ENCODE results near the gene APBA1.

The APBA1 gene

GRCh38 chr9:69527454-69527853 is 144.7 kb downstream of the APBA1 start:
- DNase-seq (ENCODE audit: low read depth, low spot score): no peak

DNA sequence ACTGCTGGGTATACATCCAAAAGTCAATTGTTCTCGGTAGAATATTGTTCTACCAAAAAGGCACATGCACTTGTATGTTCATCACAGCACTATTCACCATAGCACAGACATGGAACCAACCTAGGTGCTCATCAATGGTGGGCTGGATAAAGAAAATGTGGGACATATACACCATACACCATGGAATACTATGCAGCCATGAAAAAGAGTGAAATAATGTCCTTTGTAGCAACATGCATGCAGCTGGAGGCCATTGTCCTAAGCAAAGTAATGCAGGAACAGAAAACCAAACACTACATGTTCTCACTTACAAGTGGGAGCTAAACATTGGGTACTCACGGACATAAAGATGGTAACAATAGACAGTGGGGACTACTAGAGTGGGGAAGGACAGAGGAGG is 145.5 kb downstream of the APBA1 start:
- no peak for DNase-seq (ENCODE audit: low read depth, low spot score)

GRCh38 chr9:69519470-69520240 is 152.5 kb downstream of the APBA1 start:
- DNase-seq (ENCODE audit: low read depth, low spot score): no peak

DNA sequence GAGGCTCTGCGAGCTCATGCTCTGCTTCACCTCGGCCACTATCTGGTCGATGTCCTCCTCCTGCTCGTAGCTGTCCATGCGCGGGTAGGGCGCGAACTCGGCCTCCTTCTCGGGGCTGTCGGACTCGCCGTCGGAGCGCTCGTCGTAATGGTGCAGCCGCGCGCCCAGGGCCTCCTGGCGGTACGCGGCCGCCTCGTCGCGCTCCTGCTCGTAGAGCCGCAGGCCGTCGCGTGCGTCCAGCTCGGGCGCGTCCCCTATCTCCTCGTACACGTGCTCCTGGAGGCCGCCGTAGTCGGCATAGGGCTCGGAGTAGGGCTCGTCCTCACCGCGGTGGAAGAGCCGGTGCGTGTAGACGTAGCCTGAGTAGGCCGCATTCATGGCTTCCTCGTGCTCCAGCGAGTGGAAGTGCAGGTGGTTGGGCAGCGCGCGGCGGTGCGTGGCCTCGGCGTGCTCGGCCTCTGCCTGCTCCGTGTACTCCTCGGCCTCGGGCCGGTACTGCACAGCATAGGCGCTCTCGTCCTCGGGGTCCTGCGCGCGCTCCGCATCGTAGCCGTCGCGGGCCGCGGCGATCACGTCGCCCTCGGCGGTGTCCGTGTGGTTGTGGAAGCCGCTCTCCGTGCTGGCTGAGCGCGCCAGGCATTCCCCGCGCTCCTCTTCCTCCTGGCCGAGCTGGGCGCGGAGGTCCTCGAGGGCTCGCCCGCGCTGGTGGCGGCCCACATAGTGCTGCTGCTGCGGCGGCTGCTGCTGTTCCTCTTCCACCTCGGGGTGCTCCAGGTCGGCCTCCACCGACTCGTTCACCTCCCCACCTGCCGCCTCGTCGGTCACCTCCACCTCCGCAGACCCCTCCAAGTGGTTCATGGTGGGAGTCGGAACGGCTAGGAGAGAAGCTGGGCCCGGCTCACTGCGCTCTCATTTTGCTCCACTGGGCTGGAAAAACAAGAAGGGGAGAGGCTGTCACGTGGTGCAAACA is 155.5 kb downstream of the APBA1 start:
- DNase-seq (ENCODE audit: low read depth, low spot score): no peak

- no peak for DNase-seq (ENCODE audit: low read depth, low spot score)
These were observed 156.4 kb downstream of the APBA1 start for GRCh38 chr9:69515810-69516209.

GRCh38 chr9:69513141-69513820 is 158.9 kb downstream of the APBA1 start:
- DNase-seq (ENCODE audit: low read depth, low spot score): no peak

DNA sequence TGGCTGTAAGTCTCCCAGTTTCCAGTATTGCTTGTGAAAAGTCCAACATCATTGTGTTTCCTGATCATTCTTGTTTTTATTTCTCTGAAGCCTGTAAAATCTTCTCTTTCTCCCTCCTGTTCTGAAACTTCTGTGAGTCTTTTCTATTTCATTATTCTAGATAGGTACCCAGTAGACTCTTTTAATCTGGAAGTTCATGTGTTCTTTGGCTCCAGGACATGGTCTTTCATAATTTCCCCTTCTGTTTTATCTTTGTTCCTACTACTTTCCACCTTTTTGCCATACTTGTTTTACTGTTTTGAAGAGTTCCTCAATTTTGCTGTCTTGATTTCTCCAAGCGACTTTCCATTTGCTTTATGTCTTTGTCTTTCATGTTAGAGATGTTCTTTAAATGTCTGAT is 168.1 kb downstream of the APBA1 start:
- DNase-seq (ENCODE audit: low read depth, low spot score): no peak

DNA sequence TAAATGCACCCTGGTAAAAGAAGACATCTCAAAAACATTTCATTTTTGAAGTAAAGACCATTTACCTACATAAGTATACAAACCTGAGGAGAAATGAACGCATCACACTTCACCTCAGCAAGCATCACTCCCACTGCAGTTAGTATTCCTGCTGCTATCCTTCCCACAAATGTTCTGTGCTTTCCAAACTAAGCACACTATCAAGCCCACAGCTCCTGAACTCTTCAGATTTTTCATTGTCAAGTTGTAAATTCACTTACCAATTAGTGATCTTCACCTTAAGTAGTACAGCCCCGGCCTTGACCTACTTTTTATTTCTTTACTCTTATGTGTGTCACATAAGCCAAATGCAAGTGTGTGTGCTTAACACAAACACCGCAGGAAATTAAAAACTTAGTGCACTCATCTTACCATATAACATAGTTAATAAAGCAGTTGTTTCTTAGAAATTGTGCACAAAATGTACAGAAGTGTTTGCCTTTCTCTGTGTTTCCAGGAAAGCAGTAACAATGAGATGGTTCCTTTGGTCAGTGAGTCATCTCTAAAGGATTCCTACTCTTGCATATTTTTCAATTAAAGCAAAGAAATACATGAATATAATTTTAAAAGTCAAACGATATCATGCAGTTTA is 169.4 kb downstream of the APBA1 start:
- no peak for DNase-seq (ENCODE audit: low read depth, low spot score)

DNA sequence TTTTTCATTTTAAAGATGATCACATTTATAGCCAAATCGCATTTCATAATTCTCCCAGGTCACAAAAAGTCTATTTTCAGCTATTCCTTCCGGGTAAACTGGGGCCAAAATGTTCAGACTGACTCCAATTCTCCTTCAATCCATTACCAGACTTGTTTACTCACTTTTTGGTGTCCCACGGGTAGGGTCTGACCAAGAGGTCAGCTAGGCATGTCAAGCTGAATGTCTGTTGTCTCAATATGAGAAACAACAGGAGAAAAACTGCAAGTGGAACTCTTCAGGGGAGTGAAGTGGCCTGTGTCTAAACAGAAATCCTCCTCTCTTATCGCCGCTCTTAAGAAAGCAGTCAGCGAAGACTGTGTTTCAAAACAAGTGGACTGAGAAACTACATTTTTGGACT is 171.3 kb downstream of the APBA1 start:
- DNase-seq (ENCODE audit: low read depth, low spot score): no peak

DNA sequence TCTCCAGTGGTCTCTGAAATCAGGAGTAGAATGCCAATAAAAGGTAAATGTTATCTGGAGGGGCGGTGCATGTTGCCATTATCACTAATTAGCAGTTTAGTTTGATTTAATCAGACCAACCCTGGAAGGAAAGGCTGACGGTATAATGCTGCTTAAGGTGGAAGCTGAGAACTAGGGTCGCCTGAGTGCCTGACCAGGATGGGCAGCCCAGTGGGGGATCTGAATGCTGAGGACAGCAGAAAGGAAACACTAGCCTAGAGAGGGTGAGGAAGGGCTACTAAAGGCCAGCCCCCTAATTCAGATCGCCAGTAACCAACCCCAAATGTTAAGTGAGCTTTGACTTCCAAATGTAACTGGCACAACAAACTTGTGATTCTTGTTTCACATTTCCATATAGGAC is 172.2 kb downstream of the APBA1 start:
- DNase-seq (ENCODE audit: low read depth, low spot score): no peak

- no peak for DNase-seq (ENCODE audit: low read depth, low spot score)
These were observed 172.8 kb downstream of the APBA1 start for GRCh38 chr9:69499407-69499806.

- no peak for DNase-seq (ENCODE audit: low read depth, low spot score)
These were observed 173.7 kb downstream of the APBA1 start for GRCh38 chr9:69498470-69498869.

DNA sequence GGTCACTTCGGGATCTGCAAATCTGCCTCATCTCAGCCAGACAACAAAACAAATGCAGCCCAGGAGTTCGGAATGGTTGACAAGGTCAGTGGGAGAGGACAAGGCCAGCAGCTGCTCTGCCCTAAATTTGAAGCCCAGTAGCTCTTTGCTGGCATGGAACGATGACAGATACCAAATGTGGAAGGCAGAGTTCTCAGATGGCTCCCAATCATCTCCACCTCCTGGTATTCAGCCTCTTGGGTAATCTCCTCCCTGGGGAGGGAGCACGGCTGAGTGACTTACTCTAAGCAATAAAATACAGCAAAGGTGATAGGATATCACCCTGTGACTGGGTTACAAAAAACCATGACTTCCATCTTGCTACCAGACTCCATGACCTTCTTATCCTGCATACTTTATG is 174.4 kb downstream of the APBA1 start:
- DNase-seq (ENCODE audit: low read depth, low spot score): no peak

DNA sequence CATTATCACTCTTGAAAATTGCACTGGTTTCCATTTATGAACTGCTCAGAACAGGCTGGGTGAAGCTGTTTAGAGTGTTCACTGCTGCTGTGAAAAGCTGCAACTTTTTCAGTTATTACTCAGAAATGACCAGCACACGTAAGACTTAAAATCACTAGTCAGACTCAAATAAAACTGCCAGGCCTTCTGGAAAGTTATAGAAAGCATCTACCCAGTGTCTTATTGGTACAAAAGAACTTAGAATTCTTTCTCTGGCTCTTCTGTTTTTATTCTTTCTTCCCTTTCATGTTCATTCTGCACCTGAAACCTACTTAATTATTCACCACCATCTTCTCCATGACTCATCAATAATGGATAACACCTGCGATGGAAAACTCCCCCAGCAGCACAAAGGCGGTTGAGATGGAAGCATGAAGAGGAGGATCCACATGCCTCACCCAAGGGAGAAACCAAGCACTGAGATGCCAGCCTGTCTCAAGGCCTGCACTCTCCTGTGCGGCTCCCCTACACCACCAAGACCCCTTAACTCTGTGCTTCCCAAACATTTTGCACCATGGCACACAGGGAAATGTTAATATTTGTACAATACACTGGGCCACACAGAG is 175.2 kb downstream of the APBA1 start:
- no peak for DNase-seq (ENCODE audit: low read depth, low spot score)

GRCh38 chr9:69495296-69495695 is 176.9 kb downstream of the APBA1 start:
- DNase-seq (ENCODE audit: low read depth, low spot score): no peak

GRCh38 chr9:69494763-69495162 is 177.4 kb downstream of the APBA1 start:
- DNase-seq (ENCODE audit: low read depth, low spot score): no peak

DNA sequence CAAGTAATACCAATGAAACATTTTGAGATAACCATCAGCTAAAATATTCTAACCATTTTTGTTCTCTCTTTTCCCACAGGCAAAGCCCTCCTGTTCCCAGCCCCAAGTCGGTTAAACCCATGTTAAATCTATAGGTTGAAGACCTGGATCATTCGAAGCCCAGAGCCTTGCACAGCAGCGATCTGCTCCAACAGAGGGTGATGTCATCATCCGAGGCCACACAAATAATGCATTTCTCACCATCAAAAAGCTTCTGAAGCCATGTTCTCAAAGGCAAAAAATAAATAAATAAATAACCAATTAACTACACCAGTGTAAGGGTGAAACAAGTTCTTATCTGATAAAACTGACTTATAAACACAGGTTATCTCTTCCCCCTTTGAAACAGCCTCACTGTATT is 178.0 kb downstream of the APBA1 start:
- no peak for DNase-seq (ENCODE audit: low read depth, low spot score)

- DNase-seq (ENCODE audit: low read depth, low spot score): no peak
These were observed 185.7 kb downstream of the APBA1 start for GRCh38 chr9:69486498-69486897.

DNA sequence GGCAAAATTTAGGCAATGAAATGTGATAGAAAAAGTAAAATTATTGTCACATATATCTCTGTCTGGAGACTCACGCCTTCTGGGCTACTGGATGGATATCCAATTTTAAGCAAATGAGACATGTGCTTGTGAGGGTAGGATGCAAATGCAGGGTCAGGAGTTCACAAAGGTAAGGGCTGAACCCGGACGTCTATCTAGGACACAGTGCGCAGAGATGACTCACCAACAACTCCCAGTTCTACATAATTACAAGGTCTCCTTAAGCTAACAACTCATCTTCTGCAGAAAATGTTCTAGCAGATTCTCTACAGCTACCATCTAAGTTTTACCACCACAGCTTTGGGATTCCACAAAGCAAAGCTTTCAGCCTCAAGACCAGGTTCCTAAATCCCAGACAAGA is 186.7 kb downstream of the APBA1 start:
- DNase-seq (ENCODE audit: low read depth, low spot score): no peak

DNA sequence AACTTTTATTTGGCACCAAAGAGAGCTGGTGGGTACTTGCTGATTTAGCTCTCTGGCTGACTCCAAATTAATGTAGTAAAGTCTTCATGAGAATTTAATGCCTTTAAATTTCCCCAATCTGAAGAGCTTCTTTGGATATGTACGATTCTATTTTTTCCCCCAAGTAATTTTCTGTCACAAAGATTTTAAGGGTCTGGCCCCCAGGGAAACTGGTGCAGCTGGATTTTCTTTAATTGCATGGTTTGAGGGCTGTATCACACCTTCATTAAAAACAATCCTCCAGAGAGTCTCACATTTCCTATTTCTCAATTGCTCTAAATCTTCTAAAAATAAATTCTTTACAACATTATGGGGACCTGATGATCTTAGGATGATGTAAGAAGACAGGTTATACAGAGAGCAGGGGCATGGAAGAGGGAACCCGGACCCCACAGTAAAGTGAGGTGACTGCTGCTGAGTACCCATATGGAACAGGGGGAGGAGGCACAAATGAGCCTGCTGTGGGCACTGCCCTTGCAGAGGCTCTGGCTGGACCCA is 188.2 kb downstream of the APBA1 start:
- DNase-seq (ENCODE audit: low read depth, low spot score): no peak

GRCh38 chr9:69476797-69477196 is 195.4 kb downstream of the APBA1 start:
- no peak for DNase-seq (ENCODE audit: low read depth, low spot score)

All from activated naive CD8-positive, alpha-beta T cell treated with anti-CD3 and anti-CD28 coated beads, Interleukin-2, amount 50 U/mL, for 16 hours (primary cell).